Measurements from ENCODE around the gene PCSK5.
"Not testable (repeated sequence)": the region's sequence is repeated elsewhere in the genome, so short reads cannot be mapped to it uniquely, and the experiment has no call there.

PCSK5 gene

DNA sequence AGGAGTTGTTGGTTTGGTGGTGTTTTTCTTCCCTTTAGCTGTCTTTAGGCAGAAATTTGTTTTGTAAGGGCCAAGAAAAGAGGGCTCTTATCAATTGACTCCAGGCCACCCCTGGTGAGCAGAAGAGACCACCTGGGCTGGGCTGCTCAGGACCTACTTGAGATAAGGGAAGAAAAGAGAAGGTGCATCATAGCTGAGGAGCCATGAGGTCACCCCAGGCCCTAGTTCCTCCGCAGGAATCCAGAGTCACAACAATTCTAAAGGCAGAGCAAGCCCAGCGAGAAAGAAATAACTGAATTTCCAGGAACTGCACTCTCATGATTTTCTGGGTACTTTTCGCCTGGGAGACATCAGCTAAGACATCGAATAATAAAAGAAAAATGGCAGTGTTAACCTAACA is 468.9 kb downstream of the PCSK5 start:
- DNase-seq (ENCODE audit: low read depth) = no peak

DNA sequence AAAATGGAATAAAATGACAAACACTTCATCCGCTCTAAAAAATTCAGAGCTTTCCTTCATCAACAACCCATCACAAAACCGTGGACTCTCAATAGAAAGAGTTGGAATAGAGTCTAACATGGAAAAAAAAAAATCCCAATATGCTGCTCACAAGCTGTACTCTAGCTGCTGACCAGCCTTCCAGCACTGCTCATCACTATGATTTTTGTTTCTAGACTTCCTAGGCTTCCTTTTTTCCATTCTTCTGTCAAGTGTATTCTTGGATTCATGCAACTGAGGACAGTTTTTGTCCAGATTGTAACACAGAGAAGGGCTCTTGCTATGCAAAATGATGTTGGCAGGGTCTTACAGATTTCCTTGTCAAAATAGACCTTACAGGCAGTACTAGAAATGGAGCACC is 469.3 kb downstream of the PCSK5 start:
- DNase-seq (ENCODE audit: low read depth) = no peak

GRCh38 chr9:76362332-76363031 is 472.0 kb downstream of the PCSK5 start:
- not testable (repeated sequence) for DNase-seq (ENCODE audit: low read depth)

- DNase-seq (ENCODE audit: low read depth) = no peak
Measured at GRCh38 chr9:76363032-76363395, 472.5 kb downstream of the PCSK5 start.

- no peak for DNase-seq (ENCODE audit: low read depth)
Measured at GRCh38 chr9:76365028-76365427, 474.6 kb downstream of the PCSK5 start.

DNA sequence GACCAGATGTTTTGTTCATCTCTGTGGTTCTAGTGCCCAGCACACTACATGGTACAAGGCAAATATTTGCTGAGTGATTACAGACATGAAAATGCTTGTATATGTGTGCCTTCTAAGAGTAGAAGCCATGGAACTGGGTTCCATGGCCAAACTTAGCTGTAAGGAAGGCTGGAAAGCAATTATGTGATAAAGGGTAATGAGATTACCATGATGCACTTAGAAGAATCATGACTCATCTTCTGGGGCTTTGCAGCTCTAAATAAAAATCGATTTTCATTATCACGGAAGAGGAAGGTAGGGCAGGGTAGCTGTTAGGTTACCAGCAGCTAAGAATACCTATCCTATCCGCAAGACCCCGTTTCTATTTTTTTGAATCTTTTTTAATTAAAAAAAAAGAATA is 475.8 kb downstream of the PCSK5 start:
- no peak for DNase-seq (ENCODE audit: low read depth)

DNA sequence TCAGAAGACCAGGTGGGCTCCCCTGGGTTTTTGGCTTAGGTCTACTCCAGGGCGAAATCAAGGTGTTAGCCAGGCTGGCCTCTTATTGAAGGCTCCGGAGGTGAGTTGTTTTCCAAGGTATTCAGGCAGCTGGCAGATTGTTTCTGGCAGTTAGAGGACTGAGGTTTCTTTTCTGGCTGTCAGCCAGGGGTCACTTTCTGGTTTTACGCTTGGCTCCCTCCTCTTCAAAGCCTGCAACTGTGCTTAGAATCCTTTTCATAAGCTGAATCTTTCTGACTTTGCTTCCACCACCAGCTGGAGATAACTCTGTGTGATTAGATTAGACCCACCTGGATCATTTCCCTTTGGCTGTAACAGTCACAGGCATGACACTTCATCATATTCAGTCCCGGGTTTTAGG is 479.1 kb downstream of the PCSK5 start:
- DNase-seq (ENCODE audit: low read depth) = no peak

DNA sequence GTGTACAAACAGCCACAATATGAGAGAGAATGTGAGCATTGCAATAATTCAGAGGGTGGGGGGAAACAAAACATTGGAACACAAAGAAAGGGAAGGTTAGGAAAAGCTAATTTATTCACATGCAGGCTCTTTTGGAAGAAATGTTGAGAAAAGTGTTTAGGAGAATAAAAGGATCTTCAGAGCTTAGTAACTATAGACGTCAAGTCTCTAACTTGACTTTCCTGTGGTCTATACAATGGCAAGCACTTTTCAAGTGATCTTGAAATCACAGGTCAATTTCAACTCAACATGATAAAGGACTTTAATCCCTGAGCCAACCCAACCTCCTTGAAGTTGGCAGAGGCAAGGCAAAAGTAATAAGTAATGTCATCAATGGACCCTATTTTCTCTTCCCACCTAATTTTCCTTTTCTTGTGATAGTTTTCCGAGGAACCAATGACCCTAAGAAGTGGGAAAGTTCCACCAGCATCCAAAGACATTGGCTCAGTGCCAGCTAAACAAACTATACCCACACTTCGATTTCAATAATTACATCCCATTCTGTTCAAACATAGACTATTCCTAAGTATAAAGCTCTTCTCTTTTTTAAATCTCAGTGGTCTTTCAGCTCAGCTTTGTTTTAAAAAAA is 480.0 kb downstream of the PCSK5 start:
- no peak for DNase-seq (ENCODE audit: low read depth)

GRCh38 chr9:76371901-76372300 is 481.4 kb downstream of the PCSK5 start:
- no peak for DNase-seq (ENCODE audit: low read depth)

GRCh38 chr9:76372336-76372735 is 481.9 kb downstream of the PCSK5 start:
- no peak for DNase-seq (ENCODE audit: low read depth)

DNA sequence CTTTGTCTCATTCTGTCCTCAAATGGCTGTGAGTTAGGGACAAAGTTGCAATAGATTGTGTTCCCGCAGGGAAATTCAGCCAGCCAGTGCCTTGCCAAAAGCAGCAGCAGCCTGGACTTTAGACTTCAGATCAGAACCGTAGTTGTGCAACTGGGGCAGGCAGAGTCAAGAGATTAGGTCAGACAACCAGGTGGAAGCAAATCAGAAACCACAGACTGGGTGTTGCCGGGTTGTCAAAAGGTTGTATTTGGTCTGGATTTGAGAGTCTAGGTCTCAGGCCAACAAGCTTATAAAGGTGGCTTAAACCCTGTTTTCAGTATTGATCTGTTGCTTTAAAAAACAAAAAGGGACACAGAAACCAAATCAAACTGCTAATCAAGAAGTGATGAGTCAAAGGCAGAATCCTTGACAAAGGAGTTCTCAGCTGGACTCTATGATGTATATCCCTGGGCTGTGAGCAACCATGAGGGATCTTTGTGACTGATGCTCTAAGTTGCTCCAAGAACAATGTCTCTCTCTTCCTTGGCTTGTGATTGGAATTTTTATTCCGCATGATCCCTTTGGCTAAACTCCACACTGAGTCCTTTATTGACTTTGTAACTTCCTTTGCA is 482.8 kb downstream of the PCSK5 start:
- DNase-seq (ENCODE audit: low read depth) = no peak

DNA sequence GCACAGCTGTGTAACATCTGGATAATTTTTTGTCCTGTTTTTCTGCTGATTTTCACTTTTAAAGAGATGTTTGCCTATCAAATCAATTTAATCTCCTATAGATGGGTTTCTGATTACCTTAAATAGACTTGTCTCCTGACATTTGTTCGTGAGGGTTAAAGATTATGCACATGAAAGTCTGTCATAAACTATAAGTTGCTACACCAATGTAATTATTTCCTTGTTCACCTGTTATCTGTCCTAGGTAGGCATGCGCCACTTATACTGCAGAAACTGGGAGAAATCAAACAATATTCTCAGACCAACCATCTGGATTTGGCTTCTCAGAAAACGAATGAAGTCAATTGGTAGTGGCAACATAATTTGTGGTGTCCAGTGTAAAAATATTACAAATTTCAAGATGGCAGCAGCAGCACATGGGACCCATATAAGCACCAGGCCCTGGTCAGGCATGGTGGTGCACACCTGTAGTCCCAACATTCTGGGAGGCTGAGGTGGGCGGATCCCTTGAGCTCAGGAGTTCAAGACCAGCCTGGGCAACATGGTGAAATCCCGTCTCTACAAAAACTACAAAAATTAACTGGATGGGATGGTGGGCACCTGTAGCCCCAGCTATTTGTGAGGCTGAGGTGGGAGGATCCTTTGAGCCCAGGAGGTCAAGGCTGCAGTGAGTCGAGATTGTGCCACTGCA is 483.5 kb downstream of the PCSK5 start:
- DNase-seq (ENCODE audit: low read depth) = no peak

- DNase-seq (ENCODE audit: low read depth) = no peak
Measured at GRCh38 chr9:76374783-76375559, 484.5 kb downstream of the PCSK5 start.

- DNase-seq (ENCODE audit: low read depth) = no peak
Measured at GRCh38 chr9:76377791-76378190, 487.3 kb downstream of the PCSK5 start.

DNA sequence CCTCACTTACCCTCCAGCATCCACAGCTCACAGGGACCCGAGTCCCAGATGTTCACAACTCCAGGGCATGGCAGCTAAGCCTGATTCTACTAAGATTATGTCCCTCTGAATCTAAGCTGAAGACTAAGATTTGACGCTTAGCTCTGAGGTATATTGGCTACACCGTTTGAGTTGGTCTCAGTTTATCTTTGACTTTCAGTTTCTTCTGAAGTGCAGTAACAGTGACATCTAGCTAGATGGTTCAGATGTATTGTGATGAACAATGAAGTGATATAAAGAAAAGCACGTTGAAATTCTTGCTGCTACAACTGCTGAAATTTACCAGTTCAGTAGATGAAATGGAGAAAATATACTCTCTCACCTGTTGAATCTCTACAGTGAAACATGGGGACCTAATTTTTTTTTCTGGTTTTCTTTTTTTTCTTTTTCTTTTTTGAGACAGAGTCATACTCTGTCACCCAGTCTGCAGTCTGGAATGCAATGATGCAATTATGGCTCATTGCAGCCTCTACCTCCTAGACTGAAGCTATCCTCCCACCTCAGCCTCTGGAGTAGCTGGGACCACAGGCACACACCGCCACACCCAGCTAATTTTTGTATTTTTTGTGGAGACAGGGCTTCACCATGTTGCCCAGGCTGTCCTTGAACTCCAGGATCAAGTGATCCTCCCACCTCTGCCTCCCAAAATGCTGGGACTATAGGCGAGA is 488.0 kb downstream of the PCSK5 start:
- no peak for DNase-seq (ENCODE audit: low read depth)

DNA sequence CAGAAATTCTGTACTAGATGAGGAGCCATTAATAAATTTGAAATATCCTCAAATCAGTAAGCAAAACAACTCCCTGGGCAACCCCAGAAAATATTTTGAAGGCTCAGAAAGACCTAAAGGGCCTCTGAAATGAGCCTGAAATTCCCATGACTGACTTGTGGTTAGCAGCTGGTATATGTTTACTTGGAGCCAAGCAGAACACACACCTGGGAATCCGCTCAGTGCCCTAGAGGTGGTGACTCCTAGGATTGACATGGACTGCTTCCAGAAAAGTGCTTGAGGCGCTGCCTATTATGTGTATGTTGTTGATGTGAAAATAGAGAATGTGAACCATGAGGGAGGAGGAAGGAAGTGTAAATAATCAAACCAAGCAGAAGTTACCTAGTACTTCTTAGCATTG is 489.0 kb downstream of the PCSK5 start:
- no peak for DNase-seq (ENCODE audit: low read depth)

- DNase-seq (ENCODE audit: low read depth) = no peak
Measured at GRCh38 chr9:76390656-76391055, 500.2 kb downstream of the PCSK5 start.

DNA sequence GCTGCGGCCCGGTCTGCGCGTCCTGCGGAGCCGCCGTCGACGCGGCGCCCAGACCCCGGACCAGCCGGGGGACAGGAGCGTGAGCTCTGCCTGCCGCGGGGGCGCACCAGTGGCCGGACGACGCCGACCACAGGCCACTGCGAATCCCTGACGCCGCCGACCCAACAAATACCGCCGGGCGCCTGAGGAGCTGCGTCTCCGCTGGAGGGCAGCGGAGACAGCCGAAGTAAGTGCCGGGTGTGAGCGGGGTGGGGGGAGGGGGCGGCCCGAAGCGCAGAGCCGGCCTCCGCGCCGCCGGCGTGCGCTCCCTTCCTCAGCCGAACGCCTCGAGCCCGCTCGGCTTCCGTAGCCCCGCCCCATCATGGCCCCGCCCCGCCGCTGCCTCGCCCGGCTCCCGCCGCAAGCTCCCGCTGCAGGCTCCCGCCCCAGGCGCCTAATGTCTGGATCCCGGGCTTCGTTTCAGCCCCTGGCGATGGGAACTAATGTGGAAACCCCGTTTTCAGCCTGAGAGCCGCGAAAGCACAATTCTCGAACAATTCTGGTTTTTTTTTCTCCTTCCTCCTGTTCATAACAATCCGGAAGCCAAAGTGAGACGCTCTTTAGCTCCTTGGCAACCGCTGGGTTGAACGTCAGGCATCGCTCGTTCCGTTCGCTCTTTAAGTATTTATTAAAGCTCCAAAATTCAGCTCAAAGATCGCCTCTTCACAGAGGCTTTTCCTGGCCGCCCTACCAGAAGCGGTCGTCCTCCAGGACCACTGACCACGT is 503.9 kb downstream of the PCSK5 start, which contains the start of gene RFK:
RFK (minus strand) TSS at position 232 of the 765 bp plus-strand sequence. CDS start 255 bp downstream, outside the sequence.
- DNase-seq (ENCODE audit: low read depth) = peak; percentile 89

DNA sequence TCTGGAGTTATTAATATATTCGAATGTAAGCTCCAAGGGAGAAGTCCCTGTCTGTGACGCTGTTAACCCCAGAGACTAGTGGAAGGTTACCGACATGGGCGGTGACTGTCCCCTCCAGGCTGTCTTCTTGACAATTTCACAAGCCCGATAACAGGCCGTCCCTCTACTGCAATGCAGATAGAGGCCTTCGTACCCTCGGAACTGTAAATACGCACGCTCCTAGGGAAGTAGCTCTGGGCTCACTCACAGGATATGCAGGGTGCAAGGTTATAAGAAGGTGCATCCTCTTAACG is 504.4 kb downstream of the PCSK5 start:
- DNase-seq (ENCODE audit: low read depth) = peak; percentile 26

DNA sequence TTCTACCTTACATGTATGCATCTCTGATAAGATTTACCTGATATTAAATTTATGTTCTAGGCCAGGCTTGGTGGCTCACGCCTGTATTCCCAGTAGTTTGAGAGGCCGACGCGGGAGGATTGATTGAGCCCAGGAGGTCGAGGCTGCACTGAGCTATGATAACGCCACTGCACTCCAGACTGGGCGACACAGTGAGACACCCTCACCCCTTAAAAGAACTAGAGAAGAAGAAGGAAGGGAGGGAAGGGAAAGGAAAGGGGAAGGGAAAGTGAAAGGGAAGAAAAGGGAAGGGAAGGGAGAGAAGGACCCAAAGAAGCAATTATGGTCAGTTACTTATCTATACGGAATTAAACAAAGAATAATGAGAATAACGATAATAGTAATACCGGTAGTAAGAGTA is 504.9 kb downstream of the PCSK5 start:
- no peak for DNase-seq (ENCODE audit: low read depth)

DNA sequence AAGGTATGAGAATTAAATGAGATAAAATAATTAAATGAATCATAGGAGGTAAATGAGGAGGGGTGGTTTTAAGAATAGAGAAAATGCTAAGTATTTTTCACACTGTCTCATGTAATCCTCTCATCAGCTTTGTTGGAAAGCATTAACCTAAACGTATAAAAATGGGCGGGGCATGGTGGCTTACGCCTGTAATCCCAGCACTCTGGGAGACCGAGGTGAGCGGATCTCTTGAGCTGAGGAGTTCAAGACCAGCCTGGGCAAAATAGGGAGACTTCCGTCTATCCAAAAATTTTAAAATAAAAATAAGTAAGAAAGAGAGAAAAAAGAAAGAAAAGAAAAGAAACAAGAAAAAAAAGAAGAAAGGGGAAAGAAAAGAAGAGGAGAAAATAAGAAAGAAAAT is 505.7 kb downstream of the PCSK5 start:
- no peak for DNase-seq (ENCODE audit: low read depth)

Measured in activated T-cell treated with anti-CD3 and anti-CD28 coated beads for 24 hours (primary cell).